HEK293 (cell line): Measurements from ENCODE around the gene TMEM88.

Experiments
- CTCF ChIA-PET: fragments of 350-600 bp; formaldehyde crosslinking; extraction: SDS; loops from one replicate; lab custom pipeline; 2021; ENCODE audit warnings: antibody characterized with exemption; lab: Yijun Ruan, JAX
- POLR2A ChIA-PET: fragments of 300-600 bp; formaldehyde crosslinking; extraction: SDS; loops from one replicate; lab custom pipeline; 2020; ENCODE audit warnings: antibody characterized with exemption, inconsistent platforms; lab: Yijun Ruan, JAX
- H3K27ac ChIP-seq: fragments of 200-500 bp; sonication (Bioruptor generic); 2 replicates; pipeline ENCODE4 v1.5.1; 2014; ENCODE audit warnings: low read depth, low read length, control low read depth, inconsistent platforms; ENCODE audit errors: extremely low read depth
- H3K36me3 ChIP-seq, 2 experiments: fragments of 200-500 bp in 1 of 2; sonication (Bioruptor generic) in 1 of 2; 1 replicate in 1 of 2; 2 replicates in 1 of 2; pipeline ENCODE4 v1.5.1; 2014 to 2017; ENCODE audit warnings: inconsistent platforms in 2 of 2, low read length in 2 of 2; ENCODE audit not compliant: control insufficient read depth in 2 of 2, insufficient read depth in 1 of 2
- H3K4me1 ChIP-seq: fragments of 200-500 bp; sonication (Bioruptor generic); 2 replicates; pipeline ENCODE4 v1.5.1; 2014; ENCODE audit warnings: mild to moderate bottlenecking, low read length, inconsistent platforms; ENCODE audit not compliant: control insufficient read depth, insufficient read depth
- H3K4me3 ChIP-seq: 2 replicates; pipeline ENCODE4 v1.5.1; 2011; ENCODE audit warnings: low read depth, mild to moderate bottlenecking, control low read depth, low read length, moderate library complexity
- H3K9me3 ChIP-seq: fragments of 200-500 bp; sonication (Bioruptor generic); 2 replicates; pipeline ENCODE4 v1.5.1; 2014; ENCODE audit warnings: low read depth, low read length, inconsistent platforms; ENCODE audit not compliant: control insufficient read depth, insufficient read depth
- GLI2 ChIP-seq: fragments of 450-650 bp; formaldehyde crosslinking; IDR thresholded peaks from 2 replicates; pipeline ENCODE4; 2017; ENCODE audit warnings: missing biosample characterization, missing genetic modification characterization, low read depth, borderline replicate concordance
- GLIS2 ChIP-seq: fragments of 450-650 bp; formaldehyde crosslinking; IDR thresholded peaks from 2 replicates; pipeline ENCODE4 v1.5.1; 2016; ENCODE audit warnings: missing biosample characterization, missing genetic modification characterization
- IKZF3 ChIP-seq: fragments of 450-650 bp; IDR thresholded peaks from 2 replicates; pipeline ENCODE4 v1.5.0; 2018; ENCODE audit warnings: missing biosample characterization, mild to moderate bottlenecking, missing genetic modification characterization, moderate library complexity
- PBX3 ChIP-seq: sonication (generic); formaldehyde crosslinking; IDR thresholded peaks from 2 replicates; pipeline ENCODE4 v1.8.1; 2022; ENCODE audit warnings: mild to moderate bottlenecking, moderate library complexity, missing genetic modification reagents
- RBAK ChIP-seq: fragments of 450-650 bp; formaldehyde crosslinking; IDR thresholded peaks from 2 replicates; pipeline ENCODE4 v1.5.1; 2016; ENCODE audit warnings: missing biosample characterization, missing genetic modification characterization
- SP3 ChIP-seq: fragments of 450-650 bp; formaldehyde crosslinking; IDR thresholded peaks from 2 replicates; pipeline ENCODE4 v1.5.1; 2016; ENCODE audit warnings: missing biosample characterization, missing genetic modification characterization
- ZBTB10 ChIP-seq: fragments of 450-650 bp; formaldehyde crosslinking; IDR thresholded peaks from 2 replicates; pipeline ENCODE4 v1.5.1; 2016; ENCODE audit warnings: missing biosample characterization, missing genetic modification characterization
- ZBTB17 ChIP-seq: fragments of 450-650 bp; formaldehyde crosslinking; IDR thresholded peaks from 2 replicates; pipeline ENCODE4 v1.5.1; 2016; ENCODE audit warnings: missing biosample characterization, missing genetic modification characterization
- ZFHX2 ChIP-seq: fragments of 450-650 bp; formaldehyde crosslinking; conservative IDR thresholded peaks from 2 replicates; pipeline ENCODE4 v1.5.1; 2016; ENCODE audit warnings: missing biosample characterization, missing genetic modification characterization
- ZNF19 ChIP-seq: fragments of 450-650 bp; formaldehyde crosslinking; IDR thresholded peaks from 2 replicates; pipeline ENCODE4; 2016; ENCODE audit warnings: missing biosample characterization, missing genetic modification characterization, low read depth
- ZNF26 ChIP-seq: fragments of 450-650 bp; formaldehyde crosslinking; IDR thresholded peaks from 2 replicates; pipeline ENCODE4 v1.5.1; 2016; ENCODE audit warnings: missing biosample characterization, missing genetic modification characterization
- ZNF555 ChIP-seq: fragments of 450-650 bp; formaldehyde crosslinking; conservative IDR thresholded peaks from 2 replicates; pipeline ENCODE4 v1.5.1; 2017; ENCODE audit warnings: missing biosample characterization, mild to moderate bottlenecking, missing genetic modification characterization, inconsistent platforms
- ZNF670 ChIP-seq: fragments of 450-650 bp; formaldehyde crosslinking; IDR thresholded peaks from 2 replicates; pipeline ENCODE4 v1.5.1; 2016; ENCODE audit warnings: missing biosample characterization, missing genetic modification characterization, low read depth
- ZNF692 ChIP-seq: fragments of 450-650 bp; formaldehyde crosslinking; IDR thresholded peaks from 2 replicates; pipeline ENCODE4 v1.5.1; 2016; ENCODE audit warnings: missing biosample characterization, missing genetic modification characterization
- ZNF768 ChIP-seq: fragments of 450-650 bp; formaldehyde crosslinking; IDR thresholded peaks from 2 replicates; pipeline ENCODE4 v1.5.1; 2018; ENCODE audit warnings: missing biosample characterization, mild to moderate bottlenecking, missing genetic modification characterization
- ZNF837 ChIP-seq: fragments of 450-650 bp; formaldehyde crosslinking; IDR thresholded peaks from 2 replicates; pipeline ENCODE4 v1.5.1; 2016; ENCODE audit warnings: missing biosample characterization, missing genetic modification characterization

Gene TMEM88

GRCh38 chr17:7845359-7846062, 9.4 kb upstream of the TMEM88 start:
- TF ChIP-seq ZNF692 (tag by site-specific recombination) (no peak), SP3 (no peak), ZBTB10 (no peak), IKZF3 (tag by site-specific recombination) (no peak), ZNF670 (tag by site-specific recombination) (no peak), RBAK (no peak), ZBTB17 (tag by site-specific recombination) (no peak), ZFHX2 (tag by site-specific recombination) (no peak), ZNF19 (tag by site-specific recombination) (no peak), ZNF26 (no peak), PBX3 (CRISPR knock-in tag) (no peak), ZNF837 (no peak), ZNF768 (no peak)
- H3K9me3 ChIP-seq = no peaks in the 10 kb centered on the region
- peaks cover 14 to 47% of the 10 kb centered on the region in 2 experiments for H3K36me3 ChIP-seq
- POLR2A ChIA-PET = interaction anchor here (0.5 to 7.7 kb wide), 16 partner anchors 8 to 272 kb away, joined by 3 to 110 read pairs (median 4); partner anchors contain the start of genes ATP1B2, CYB5D1, DNAH2 and KDM6B
- peaks cover 11% of the 10 kb centered on the region for H3K4me1 ChIP-seq
- peak overlapping the region; percentile 29; the same call in 1 of the 2 replicates for H3K27ac ChIP-seq
- CTCF ChIA-PET = interaction anchor here (1.0 to 2.9 kb wide), 7 partner anchors 11 to 102 kb away, joined by 3 to 15 read pairs (median 3); partner anchors contain the start of gene NAA38
- peak overlapping the region; percentile 70 for H3K4me3 ChIP-seq

- TF ChIP-seq ZNF555 (tag by site-specific recombination) (no peak), GLIS2 (tag by site-specific recombination) (peak; percentile 21; the same call in 1 of the 2 replicates), GLI2 (tag by site-specific recombination) (no peak)
- Histone ChIP-seq H3K4me1 (peaks cover 7% of the 10 kb centered on the region), H3K36me3 (peaks cover 17 to 50% of the 10 kb centered on the region in 2 experiments), H3K4me3 (no peak overlapping the region), H3K27ac (no peak overlapping the region), H3K9me3 (no peaks in the 10 kb centered on the region)
- POLR2A ChIA-PET = interaction anchor here (0.7 to 7.7 kb wide), 3 partner anchors 10 to 55 kb away, joined by 3 to 110 read pairs (median 4); partner anchors contain the start of genes CYB5D1, NAA38 and TMEM88
- CTCF ChIA-PET = interaction anchor here (0.5 to 2.9 kb wide), 3 partner anchors 10 to 102 kb away, joined by 3 to 15 read pairs (median 12); partner anchors contain the start of gene NAA38
These were observed 8.7 kb upstream of the TMEM88 start for GRCh38 chr17:7846063-7846735.
